ENCODE results near the gene EMSY. TPM values are rescaled to one million over a fixed set of nuclear protein-coding genes. Genes with fewer than 3 reads are reported as not detected.

EMSY gene
- total RNA-seq, 1 experiment from 2014 or later = 29.3 TPM

- Histone ChIP-seq H3K18ac (ENCODE audit: insufficient read length, low read depth, low read length) (no peak overlapping the region), H4K5ac (ENCODE audit: insufficient read length, low read depth, low read length) (no peak overlapping the region), H3K4me1 (ENCODE audit: insufficient read depth, low read length) (no peaks in the 10 kb centered on the region), H3K27me3 (ENCODE audit: insufficient read depth, low read length) (no peaks in the 10 kb centered on the region), H3K79me2 (ENCODE audit: insufficient read depth, low read length) (no peaks in the 10 kb centered on the region), H2AK5ac (ENCODE audit: insufficient read length, low read length) (no peak overlapping the region), H3K14ac (ENCODE audit: insufficient read depth, low read length) (no peak overlapping the region), H2BK15ac (ENCODE audit: low read depth, low read length) (no peak overlapping the region), H3K79me1 (ENCODE audit: insufficient read depth, low read depth, low read length, poor library complexity, severe bottlenecking) (no peaks in the 10 kb centered on the region), H4K20me1 (ENCODE audit: control insufficient read depth, insufficient read depth, insufficient read length) (no peaks in the 10 kb centered on the region), H3K56ac (ENCODE audit: insufficient read length, low read depth, low read length) (no peak overlapping the region), H4K91ac (ENCODE audit: insufficient read length, low read depth, low read length) (no peak overlapping the region), H2BK120ac (ENCODE audit: low read depth, low read length, poor library complexity, severe bottlenecking) (no peak overlapping the region), H3K4me2 (ENCODE audit: insufficient read depth, insufficient read length, low read length) (no peak overlapping the region), H2BK5ac (ENCODE audit: insufficient read length, low read length) (no peak overlapping the region), H2BK20ac (ENCODE audit: low read depth, low read length, poor library complexity, severe bottlenecking) (no peak overlapping the region), H3K23me2 (ENCODE audit: insufficient read length, low read depth, low read length, poor library complexity, severe bottlenecking) (no peaks in the 10 kb centered on the region), H2AFZ (ENCODE audit: low read length) (no peak overlapping the region), H3K27ac (ENCODE audit: insufficient read length, low read depth, low read length) (no peak overlapping the region), H3K9ac (ENCODE audit: extremely low read depth, insufficient read length, low read length) (no peak overlapping the region), H3K9me3 (ENCODE audit: control insufficient read depth, low read depth, low read length) (no peaks in the 10 kb centered on the region), H3T11ph (ENCODE audit: low read length) (no peak overlapping the region), H3K4ac (ENCODE audit: low read depth, low read length) (no peak overlapping the region), H2BK12ac (ENCODE audit: insufficient read length, low read depth, low read length) (no peak overlapping the region), H3K23ac (ENCODE audit: insufficient read length, low read depth, low read length) (no peak overlapping the region), H4K8ac (replicated peaks; ENCODE audit: insufficient read length, low read depth, low read length) (no peak overlapping the region)
- Mint-ChIP-seq H3K4me1 (peaks cover 7 to 14% of the 10 kb centered on the region in 2 experiments), H3K27ac (no peak overlapping the region), H3K36me3 (ENCODE audit: insufficient read depth in 1 of 3, low read depth in 3 of 3) (peaks cover 0 to 9% (median 0%) of the 10 kb centered on the region in 3 experiments; a peak in 2 of 7 replicates), H3K9me3 (peaks cover 5% of the 10 kb centered on the region in 2 experiments; a peak in 3 of 5 replicates), H3K27me3 (ENCODE audit: low read depth) (peaks cover 2% of the 10 kb centered on the region), H3K4me3 (no peak overlapping the region)
- no peak for DNase-seq
- TF ChIP-seq, protein P1, sequence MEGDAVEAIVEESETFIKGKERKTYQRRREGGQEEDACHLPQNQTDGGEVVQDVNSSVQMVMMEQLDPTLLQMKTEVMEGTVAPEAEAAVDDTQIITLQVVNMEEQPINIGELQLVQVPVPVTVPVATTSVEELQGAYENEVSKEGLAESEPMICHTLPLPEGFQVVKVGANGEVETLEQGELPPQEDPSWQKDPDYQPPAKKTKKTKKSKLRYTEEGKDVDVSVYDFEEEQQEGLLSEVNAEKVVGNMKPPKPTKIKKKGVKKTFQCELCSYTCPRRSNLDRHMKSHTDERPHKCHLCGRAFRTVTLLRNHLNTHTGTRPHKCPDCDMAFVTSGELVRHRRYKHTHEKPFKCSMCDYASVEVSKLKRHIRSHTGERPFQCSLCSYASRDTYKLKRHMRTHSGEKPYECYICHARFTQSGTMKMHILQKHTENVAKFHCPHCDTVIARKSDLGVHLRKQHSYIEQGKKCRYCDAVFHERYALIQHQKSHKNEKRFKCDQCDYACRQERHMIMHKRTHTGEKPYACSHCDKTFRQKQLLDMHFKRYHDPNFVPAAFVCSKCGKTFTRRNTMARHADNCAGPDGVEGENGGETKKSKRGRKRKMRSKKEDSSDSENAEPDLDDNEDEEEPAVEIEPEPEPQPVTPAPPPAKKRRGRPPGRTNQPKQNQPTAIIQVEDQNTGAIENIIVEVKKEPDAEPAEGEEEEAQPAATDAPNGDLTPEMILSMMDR (conservative IDR thresholded peaks at IDR 0.05) = no peak
- WGBS (ENCODE audit: extremely low coverage, insufficient read length, low lambda C conversion rate) = no CpG with 5 or more reads among the region's 7 CpGs
These were observed 156.5 kb downstream of the EMSY start for GRCh38 chr11:76601272-76601671.

Data from H9 (cell line).